Hypothalamus (tissue), 51 donors: ENCODE data around the gene PPP1R12A.
"Not testable (repeated sequence)": the region's sequence is repeated elsewhere in the genome, so short reads cannot be mapped to it uniquely, and the experiment has no call there.

ENCODE experiments used
- DNase-seq, 51 donors: peaks; one replicate each; lab custom pipeline; 2025; lab: John Stamatoyannopoulos, UW

The PPP1R12A gene

GRCh38 chr12:79897617-79898016, 37.3 kb downstream of the PPP1R12A start:
- no peak for DNase-seq

- DNase-seq: no peak
Observed at GRCh38 chr12:79895804-79896203, 39.1 kb downstream of the PPP1R12A start.

GRCh38 chr12:79895071-79895470, 39.8 kb downstream of the PPP1R12A start:
- DNase-seq: no peak

DNA sequence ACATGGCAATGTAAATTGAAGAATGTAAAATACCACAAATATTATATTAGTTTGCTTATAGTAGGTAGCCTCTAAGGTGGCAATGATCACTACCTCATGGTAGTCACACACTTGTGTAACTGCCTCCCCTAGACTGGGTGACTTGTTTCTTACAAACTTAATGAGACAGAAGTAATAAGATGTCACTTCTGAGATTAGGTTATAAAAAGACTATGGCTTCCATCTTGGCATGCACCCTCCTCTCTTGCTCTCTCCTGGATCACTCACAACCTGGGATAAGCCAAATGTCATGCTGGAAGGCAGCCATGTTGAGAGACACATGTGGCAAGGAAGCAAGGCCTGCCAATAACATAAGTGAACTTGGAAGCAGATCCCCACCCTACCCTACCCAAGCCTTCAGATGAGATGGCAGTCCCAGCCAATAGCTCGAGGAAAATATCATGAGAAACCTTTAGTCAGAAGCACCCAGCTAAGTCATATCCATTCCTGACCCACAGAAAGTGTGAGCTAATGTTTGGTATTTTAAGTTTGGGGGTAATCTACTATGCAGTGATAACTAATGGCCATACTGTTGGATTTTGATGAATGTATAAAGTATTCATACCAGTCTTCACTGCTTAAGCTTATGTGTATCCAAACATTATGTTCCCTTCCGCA, 43.3 kb downstream of the PPP1R12A start:
- no peak for DNase-seq

GRCh38 chr12:79887890-79888289, 47.0 kb downstream of the PPP1R12A start:
- no peak for DNase-seq

DNA sequence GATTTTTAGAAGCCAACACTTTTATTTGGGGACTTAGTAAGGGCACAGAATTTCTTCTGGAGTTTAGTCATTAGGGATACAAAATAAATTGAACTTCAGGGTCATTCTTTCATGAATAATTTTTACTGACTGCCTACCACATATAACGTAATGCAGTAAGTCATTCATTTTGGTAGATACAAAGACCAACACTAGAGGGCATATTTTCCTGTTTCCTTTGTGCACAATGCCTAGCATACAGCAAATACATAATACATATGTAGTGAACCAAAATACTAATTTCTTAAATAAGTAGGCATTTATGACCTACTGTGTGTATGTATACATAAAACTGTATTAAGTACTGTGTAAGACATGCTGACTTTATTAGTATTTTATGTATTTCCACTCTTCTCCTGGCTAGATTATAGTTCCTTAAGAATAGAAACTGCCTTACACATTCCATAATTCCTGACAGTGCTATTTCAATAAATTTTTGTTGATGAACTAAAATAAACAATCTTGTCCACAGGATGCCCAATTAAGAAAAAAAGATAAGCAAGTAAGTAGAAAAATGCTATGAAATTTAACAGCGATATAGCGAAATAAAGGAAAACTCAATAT, 47.9 kb downstream of the PPP1R12A start:
- no peak for DNase-seq

DNA sequence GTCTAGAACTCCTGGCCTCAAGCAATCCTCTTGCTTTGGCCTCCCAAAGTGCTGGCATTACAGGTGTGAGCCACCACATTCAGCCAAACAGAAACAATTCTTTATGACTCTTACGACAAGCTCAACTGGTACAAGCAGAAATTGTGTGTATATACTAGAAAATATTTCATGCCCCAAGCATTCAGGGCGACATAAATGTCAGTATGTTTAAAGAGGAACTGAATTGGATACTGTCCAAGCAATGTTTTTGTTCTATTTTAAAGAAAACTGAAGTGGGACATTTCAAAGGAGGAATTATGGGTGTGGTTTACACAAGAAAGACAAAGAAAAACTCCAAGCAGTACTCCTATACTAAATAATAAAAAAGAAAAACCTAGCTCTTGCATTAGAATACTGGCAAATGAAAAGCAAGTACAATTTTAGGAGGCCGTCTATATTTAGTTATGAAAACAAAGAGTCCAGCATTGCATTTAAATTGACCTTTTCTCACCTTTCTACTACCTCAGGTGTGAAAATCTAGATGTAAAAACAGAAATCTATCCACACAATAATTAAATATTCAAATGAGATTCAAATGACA, 48.9 kb downstream of the PPP1R12A start:
- DNase-seq: no peak

DNA sequence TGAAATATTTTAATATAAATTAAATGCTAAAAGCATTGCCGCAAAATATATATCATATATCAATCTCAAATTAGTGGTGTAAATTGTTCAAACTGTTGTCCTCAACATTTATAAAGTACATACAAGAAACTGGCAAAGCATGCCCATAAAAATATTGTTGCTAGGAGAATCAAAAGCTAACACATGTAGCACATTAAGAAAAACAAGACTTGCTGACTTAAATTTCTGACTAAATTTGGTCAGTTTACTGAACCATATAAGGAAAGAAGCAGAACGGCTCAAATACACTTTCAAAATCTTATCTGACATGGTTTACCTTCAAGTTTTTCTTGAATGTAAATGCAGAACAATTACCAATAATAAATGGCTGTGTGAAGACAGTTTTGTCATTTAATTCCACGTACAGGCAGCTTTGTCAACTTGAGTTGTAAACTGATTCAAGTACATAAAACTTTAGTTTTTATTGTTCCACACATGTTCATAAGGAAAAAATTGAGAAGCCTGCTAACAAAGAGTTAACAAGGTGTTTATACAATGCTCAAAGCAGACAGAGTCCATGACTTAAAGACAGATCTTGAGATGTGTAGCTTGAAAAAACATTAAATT, 50.4 kb downstream of the PPP1R12A start:
- DNase-seq: no peak

DNA sequence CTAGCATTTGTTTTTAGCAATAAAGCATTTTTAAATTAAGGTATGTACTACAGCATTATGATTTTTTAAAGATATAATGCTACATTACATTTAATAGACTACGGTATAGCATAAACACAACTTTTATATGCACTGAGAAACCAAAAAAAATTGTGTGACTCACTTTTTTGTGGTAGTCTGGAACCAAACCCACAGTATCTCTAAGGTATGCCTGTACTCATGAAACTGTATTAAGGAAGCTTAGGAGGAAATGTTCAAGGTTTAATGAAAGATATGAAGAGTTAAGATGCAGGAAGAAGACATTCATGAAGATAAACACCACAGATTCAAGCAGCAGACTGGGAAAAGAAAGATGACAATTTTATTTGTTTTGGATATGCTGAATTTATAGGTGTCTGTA, 51.7 kb downstream of the PPP1R12A start:
- DNase-seq: no peak

DNA sequence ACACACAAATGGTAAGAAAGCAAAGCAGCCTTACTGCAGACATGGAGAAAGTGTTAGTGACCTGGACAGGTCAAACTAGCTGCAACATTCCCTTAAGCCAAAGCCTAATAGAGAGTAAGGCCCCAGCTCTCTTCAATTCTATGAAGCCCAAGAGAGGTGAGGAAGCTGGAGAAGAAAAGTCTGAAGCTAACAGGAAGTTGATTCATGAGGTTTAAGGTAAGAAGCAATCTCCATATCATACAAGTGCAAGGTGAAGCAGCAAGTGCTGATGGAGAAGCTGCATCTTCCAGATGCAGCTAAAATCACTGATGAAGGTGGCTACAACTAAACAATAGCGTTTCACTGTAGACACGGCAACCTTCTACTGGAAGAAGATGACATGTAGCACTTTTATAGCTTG, 53.5 kb downstream of the PPP1R12A start:
- DNase-seq: no peak

- not testable (repeated sequence) for DNase-seq
Observed at GRCh38 chr12:79878506-79878905, 56.4 kb downstream of the PPP1R12A start.

GRCh38 chr12:79877246-79877645, 57.7 kb downstream of the PPP1R12A start:
- DNase-seq: no peak

DNA sequence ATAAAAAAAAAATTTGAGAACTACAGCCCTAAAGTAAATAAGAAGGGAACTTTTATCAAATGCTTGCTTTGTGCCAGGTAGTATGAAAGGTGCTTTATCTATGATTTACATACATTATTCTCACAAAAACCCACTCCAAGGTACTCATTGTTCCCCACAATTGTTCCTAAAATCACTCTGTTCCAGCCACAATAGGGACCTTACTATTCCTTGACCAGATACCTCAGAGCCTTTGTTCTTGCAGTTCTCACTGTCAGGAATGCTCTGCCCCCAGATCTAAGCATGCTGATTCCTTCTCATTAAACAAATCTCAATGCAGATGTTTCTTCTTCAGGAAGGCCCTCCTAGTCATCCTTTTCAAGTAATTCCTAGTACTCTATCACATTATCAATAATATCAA, 60.2 kb downstream of the PPP1R12A start:
- no peak for DNase-seq

DNA sequence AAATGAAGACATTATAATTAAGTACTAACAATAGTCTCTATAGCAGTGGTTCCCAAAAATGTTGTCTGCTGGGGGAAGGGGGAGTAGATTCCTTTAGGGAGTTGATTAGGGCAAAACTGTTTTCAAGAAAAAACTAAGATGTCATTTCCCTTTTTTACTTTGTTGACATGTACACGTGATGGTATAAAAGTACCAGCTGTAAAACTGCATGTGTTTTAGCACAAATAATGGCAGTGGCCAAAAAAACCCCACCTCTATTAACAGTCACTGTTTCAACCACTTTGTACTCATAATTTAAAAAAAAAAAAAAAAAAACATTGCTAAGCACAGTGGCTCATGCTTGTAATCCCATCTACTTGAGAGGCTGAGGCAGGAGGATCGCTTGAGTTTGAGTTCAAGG, 61.7 kb downstream of the PPP1R12A start:
- DNase-seq: no peak

GRCh38 chr12:79871621-79872020, 63.3 kb downstream of the PPP1R12A start:
- no peak for DNase-seq

DNA sequence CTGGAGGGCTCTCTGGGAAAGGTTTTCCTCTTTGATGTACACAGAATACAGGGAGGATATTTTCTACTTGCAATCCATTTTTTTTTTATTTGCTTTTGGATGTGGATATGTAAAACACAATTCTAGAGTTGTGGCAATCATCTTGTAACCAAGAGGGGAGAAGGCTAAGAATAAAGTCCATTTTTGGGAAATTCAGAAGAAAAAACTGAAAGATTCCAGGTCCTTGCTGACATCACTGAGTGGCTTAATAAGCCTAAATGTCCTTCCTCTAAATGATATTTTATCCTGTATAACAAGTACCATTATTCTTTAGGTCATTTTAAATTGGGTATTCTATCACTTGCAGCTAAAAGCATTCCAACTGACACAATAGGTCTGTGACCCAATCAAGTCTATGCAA, 64.0 kb downstream of the PPP1R12A start:
- no peak for DNase-seq

- DNase-seq: no peak
Observed at GRCh38 chr12:79859646-79860045, 75.3 kb downstream of the PPP1R12A start.

DNA sequence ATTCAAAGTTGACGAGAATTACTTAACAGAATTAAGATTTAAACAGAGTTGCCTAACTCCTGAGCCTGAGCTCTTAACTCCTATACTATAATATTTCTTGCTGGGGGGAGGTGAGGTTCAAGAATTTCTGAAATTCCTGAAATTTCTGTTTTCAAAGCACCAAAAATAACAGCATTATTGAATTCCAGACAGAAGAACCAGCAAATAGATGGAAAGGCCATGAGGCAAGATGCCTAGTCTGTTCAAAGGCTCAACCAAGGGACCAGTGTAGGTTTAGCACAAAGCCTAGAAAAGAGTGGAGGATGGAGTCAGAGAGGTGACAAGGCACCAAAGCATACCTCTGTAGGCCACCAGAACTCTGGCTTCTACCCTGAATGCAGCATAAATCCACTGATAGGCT, 76.4 kb downstream of the PPP1R12A start:
- DNase-seq: no peak

DNA sequence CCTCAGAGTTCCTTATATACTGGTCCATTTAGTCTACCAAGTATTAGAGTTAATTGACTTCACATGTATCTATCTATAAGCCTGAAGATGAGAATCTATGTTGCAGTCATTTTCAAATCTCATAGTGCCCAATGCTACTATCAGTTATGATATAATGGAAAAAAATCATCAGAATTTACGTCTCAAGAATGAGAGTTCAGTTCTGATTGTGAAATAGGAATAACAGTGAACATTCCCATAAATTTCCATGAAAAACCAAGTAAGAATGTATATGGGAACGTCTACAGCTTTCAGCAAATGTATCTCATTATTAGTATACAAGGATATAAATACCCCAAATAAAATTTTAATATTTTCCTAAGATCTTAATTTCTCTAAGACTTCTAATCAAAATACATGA, 77.2 kb downstream of the PPP1R12A start:
- no peak for DNase-seq

GRCh38 chr12:79850610-79851299, 84.1 kb downstream of the PPP1R12A start:
- DNase-seq: no peak

GRCh38 chr12:79848339-79848738, 86.6 kb downstream of the PPP1R12A start:
- no peak for DNase-seq
